ENCODE data around the gene TMSB10.
A peak's percentile ranks its signal among the peaks of the same experiment; 100 is the strongest.
"Not testable (repeated sequence)": the region's sequence is repeated elsewhere in the genome, so short reads cannot be mapped to it uniquely, and the experiment has no call there.

TMSB10 gene

GRCh38 chr2:84914334-84914733 is 8.9 kb downstream of the TMSB10 start:
- TF ChIP-seq ZFX (IDR thresholded peaks at IDR 0.05; ENCODE audit: borderline replicate concordance): no peak
- TF ChIP-seq, protein P1, sequence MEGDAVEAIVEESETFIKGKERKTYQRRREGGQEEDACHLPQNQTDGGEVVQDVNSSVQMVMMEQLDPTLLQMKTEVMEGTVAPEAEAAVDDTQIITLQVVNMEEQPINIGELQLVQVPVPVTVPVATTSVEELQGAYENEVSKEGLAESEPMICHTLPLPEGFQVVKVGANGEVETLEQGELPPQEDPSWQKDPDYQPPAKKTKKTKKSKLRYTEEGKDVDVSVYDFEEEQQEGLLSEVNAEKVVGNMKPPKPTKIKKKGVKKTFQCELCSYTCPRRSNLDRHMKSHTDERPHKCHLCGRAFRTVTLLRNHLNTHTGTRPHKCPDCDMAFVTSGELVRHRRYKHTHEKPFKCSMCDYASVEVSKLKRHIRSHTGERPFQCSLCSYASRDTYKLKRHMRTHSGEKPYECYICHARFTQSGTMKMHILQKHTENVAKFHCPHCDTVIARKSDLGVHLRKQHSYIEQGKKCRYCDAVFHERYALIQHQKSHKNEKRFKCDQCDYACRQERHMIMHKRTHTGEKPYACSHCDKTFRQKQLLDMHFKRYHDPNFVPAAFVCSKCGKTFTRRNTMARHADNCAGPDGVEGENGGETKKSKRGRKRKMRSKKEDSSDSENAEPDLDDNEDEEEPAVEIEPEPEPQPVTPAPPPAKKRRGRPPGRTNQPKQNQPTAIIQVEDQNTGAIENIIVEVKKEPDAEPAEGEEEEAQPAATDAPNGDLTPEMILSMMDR (IDR thresholded peaks at IDR 0.05): no peak
- no peak overlapping the region for H3K27ac ChIP-seq

DNA sequence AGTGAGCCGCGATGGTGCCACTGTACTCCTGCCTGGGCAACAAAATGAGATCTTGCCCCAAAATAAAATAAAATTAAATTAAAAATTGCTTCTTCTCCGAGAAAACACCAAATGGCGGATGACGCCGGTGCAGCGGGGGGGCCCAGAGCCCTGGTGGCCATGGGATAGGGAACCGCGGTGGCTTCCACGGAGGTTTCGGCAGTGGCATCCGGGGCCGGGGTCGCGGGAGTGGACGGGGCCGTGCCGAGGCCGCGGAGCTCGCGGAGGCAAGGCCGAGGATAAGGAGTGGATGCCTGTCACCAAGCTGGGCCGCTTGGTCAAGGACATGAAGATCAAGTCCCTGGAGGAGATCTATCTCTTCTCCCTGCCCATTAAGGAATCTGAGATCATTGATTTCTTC is 10.2 kb downstream of the TMSB10 start:
- H3K27ac ChIP-seq: not testable (repeated sequence)

- not testable (repeated sequence) for H3K27ac ChIP-seq
These were observed 12.4 kb downstream of the TMSB10 start for GRCh38 chr2:84917821-84918220.

- TF ChIP-seq ZFX (IDR thresholded peaks at IDR 0.05; ENCODE audit: borderline replicate concordance): no peak
- TF ChIP-seq, protein P1 (IDR thresholded peaks at IDR 0.05): no peak
- H3K27ac ChIP-seq: no peak overlapping the region
These were observed 13.0 kb downstream of the TMSB10 start for GRCh38 chr2:84918430-84918829.

GRCh38 chr2:84919885-84920580 is 14.6 kb downstream of the TMSB10 start:
- peak overlapping the region; percentile 54 for H3K27ac ChIP-seq
- no peak for TF ChIP-seq ZFX (IDR thresholded peaks at IDR 0.05; ENCODE audit: borderline replicate concordance)
- TF ChIP-seq, protein P1 (IDR thresholded peaks at IDR 0.05): no peak

- TF ChIP-seq, protein P1 (IDR thresholded peaks at IDR 0.05): no peak
- no peak for TF ChIP-seq ZFX (IDR thresholded peaks at IDR 0.05; ENCODE audit: borderline replicate concordance)
- H3K27ac ChIP-seq: no peak overlapping the region
These were observed 17.6 kb downstream of the TMSB10 start for GRCh38 chr2:84923009-84923408.

DNA sequence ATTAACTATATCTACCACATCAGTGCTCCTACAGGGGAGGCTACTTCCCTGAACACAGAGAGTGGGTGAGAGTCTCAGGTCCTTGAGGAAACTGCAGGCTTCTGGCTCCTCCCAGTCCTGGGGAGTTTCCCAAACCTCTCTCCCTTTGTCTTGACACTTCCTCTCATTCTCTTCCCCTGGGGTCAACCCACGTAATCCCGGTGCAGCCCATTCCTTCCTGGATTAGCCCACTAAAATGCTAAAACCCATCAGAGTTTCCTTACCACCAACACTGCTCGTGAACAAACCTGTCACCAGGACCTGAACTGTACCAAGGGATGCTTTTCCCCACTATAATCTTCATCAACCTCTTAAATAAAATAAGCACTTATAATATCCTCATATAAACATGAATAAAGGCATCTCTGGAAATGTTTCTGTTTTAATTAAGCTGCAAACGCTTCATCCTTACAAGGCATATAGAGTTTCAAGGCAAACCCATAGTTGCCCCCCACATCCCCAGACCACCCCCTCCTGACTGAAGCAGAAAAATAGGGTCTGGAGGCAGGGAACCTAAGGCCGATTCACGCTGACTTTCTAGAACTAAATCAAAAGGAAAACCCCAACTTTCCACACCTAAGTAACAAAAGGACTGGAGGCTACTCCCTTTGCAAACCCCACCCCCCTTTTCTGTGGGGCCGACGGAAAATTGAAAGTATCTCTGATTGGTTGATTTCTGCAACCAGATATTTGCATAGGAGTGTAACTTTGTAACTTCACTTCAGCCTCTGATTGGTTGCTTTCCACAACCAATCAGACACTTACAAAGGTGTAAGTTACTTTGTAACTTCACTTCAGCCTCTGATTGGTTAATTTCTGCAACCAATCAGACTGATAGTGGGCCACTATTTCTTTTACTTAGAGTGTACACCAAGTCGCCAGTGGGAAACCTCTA is 19.0 kb downstream of the TMSB10 start:
- peak overlapping the region; percentile 69 for H3K27ac ChIP-seq
- no peak for TF ChIP-seq ZFX (IDR thresholded peaks at IDR 0.05; ENCODE audit: borderline replicate concordance)

DNA sequence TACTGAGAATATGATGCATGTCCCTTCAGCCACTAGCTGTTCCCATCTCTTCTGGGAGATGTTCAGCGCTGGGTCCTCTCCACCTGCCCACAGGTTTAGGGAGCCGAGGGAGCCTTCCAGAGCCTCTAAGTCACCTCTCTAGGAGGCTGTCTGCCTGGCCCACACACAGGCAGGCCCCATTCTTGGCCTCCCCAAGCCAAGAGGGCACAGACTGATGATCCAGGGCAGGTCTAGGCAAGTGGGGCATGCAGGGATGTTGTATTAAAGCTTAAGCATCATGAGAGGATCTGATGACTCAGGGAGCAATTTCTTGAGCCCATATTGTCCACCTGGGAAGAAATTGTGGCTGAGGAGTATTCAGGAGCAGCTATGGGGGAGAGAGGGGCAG is 19.9 kb downstream of the TMSB10 start:
- no peak for TF ChIP-seq ZFX (IDR thresholded peaks at IDR 0.05; ENCODE audit: borderline replicate concordance)
- TF ChIP-seq, protein P1 (IDR thresholded peaks at IDR 0.05): no peak
- peak overlapping the region; percentile 69 for H3K27ac ChIP-seq
